Mesenchymal stem cell (in vitro differentiated cells and primary cell): ENCODE results near the gene TCF19.
A peak's percentile ranks its signal among the peaks of the same experiment; 100 is the strongest.
"Not testable (repeated sequence)": the region's sequence is repeated elsewhere in the genome, so short reads cannot be mapped to it uniquely, and the experiment has no call there.

Experiments used
- DNase-seq: peaks from one replicate; pipeline ENCODE4 v3.0.0-alpha.2; 2013
- H2AFZ ChIP-seq: one replicate; pipeline ENCODE4 v1.6.1; 2013; ENCODE audit warnings: low read depth, mild to moderate bottlenecking, control low read depth, inconsistent platforms, low read length, moderate library complexity
- H2AK5ac ChIP-seq: 2 replicates; pipeline ENCODE4 v1.6.1; 2013; ENCODE audit warnings: low read length, moderate library complexity, mild to moderate bottlenecking, inconsistent platforms; ENCODE audit not compliant: severe bottlenecking
- H2BK120ac ChIP-seq: one replicate; pipeline ENCODE4 v1.6.1; 2013; ENCODE audit warnings: low read depth, mild to moderate bottlenecking, inconsistent platforms, low read length, moderate library complexity
- H2BK12ac ChIP-seq, 2 experiments: one replicate each; pipeline ENCODE4 v1.6.1; 2013; ENCODE audit warnings: inconsistent platforms in 2 of 2, low read length in 2 of 2, mild to moderate bottlenecking in 2 of 2, moderate library complexity in 2 of 2, control low read depth in 1 of 2
- H2BK15ac ChIP-seq: one replicate; pipeline ENCODE4 v1.6.1; 2013; ENCODE audit warnings: mild to moderate bottlenecking, low read depth, inconsistent platforms; ENCODE audit not compliant: poor library complexity, severe bottlenecking
- H2BK5ac ChIP-seq: 2 replicates; pipeline ENCODE4 v1.6.1; 2013; ENCODE audit warnings: low read depth, mild to moderate bottlenecking, low read length, control low read depth, inconsistent platforms; ENCODE audit not compliant: poor library complexity, severe bottlenecking
- H3K14ac ChIP-seq, 2 experiments: one replicate each; pipeline ENCODE4 v1.6.1; 2013; ENCODE audit warnings: inconsistent platforms in 2 of 2, low read length in 2 of 2, control low read depth in 1 of 2, mild to moderate bottlenecking in 1 of 2, moderate library complexity in 1 of 2
- H3K18ac ChIP-seq, 2 experiments: one replicate each; pipeline ENCODE4 v1.6.1; 2013; ENCODE audit warnings: inconsistent platforms in 2 of 2, low read length in 2 of 2, control low read depth in 1 of 2, low read depth in 1 of 2, mild to moderate bottlenecking in 1 of 2
- H3K23ac ChIP-seq, 2 experiments: one replicate each; pipeline ENCODE4 v1.6.1; 2013; ENCODE audit warnings: inconsistent platforms in 2 of 2, low read length in 2 of 2, mild to moderate bottlenecking in 2 of 2, moderate library complexity in 2 of 2, control low read depth in 1 of 2
- H3K27ac ChIP-seq: 2 replicates; pipeline ENCODE4 v1.5.1; 2013; ENCODE audit warnings: mild to moderate bottlenecking, moderate library complexity, low read length, control low read depth, inconsistent platforms; ENCODE audit not compliant: poor library complexity, severe bottlenecking
- H3K27me3 ChIP-seq, 2 experiments: 2 replicates each; pipeline versions ENCODE4 v1.6.1 to v1.7.0; 2013; ENCODE audit warnings: low read length in 2 of 2, mild to moderate bottlenecking in 2 of 2, moderate library complexity in 2 of 2, control low read depth in 1 of 2, inconsistent platforms in 1 of 2; ENCODE audit not compliant: control insufficient read depth in 1 of 2, insufficient read depth in 1 of 2
- H3K36me3 ChIP-seq, 2 experiments: 2 replicates each; pipeline versions ENCODE4 v1.6.1 to v1.7.0; 2013; ENCODE audit warnings: low read length in 2 of 2, control low read depth in 1 of 2, inconsistent platforms in 1 of 2, low read depth in 1 of 2, mild to moderate bottlenecking in 1 of 2; ENCODE audit not compliant: insufficient read depth in 2 of 2, control insufficient read depth in 1 of 2
- H3K4ac ChIP-seq, 2 experiments: one replicate each; pipeline ENCODE4 v1.6.1; 2013; ENCODE audit warnings: inconsistent platforms in 2 of 2, low read length in 2 of 2, mild to moderate bottlenecking in 2 of 2, moderate library complexity in 2 of 2, control low read depth in 1 of 2, low read depth in 1 of 2
- H3K4me1 ChIP-seq: 2 replicates; pipeline ENCODE4 v1.6.1; 2013; ENCODE audit warnings: low read depth, low read length, control low read depth; ENCODE audit not compliant: control insufficient read depth, insufficient read depth
- H3K4me2 ChIP-seq: 2 replicates; pipeline ENCODE4 v1.6.1; 2013; ENCODE audit warnings: low read length, mild to moderate bottlenecking, inconsistent platforms; ENCODE audit not compliant: poor library complexity, severe bottlenecking
- H3K4me3 ChIP-seq, 2 experiments: 2 replicates each; pipeline versions ENCODE4 v1.5.1 to v1.7.0; 2013; ENCODE audit warnings: low read length in 2 of 2, mild to moderate bottlenecking in 2 of 2, control low read depth in 1 of 2, low read depth in 1 of 2; ENCODE audit not compliant: insufficient read depth in 1 of 2
- H3K79me1 ChIP-seq: replicated peaks from 2 replicates; pipeline ENCODE4 v1.6.1; 2013; ENCODE audit warnings: mild to moderate bottlenecking, control low read depth, low read length, inconsistent platforms; ENCODE audit not compliant: poor library complexity, severe bottlenecking
- H3K9ac ChIP-seq: 2 replicates; pipeline ENCODE4 v1.7.0; 2013; ENCODE audit warnings: mild to moderate bottlenecking, low read length, moderate library complexity
- H3K9me3 ChIP-seq: 2 replicates; pipeline ENCODE4 v1.7.0; 2013; ENCODE audit warnings: mild to moderate bottlenecking, low read length; ENCODE audit not compliant: control insufficient read depth
- H4K8ac ChIP-seq: one replicate; pipeline ENCODE4 v1.6.1; 2013; ENCODE audit warnings: inconsistent platforms, mild to moderate bottlenecking, low read length, moderate library complexity
- H4K91ac ChIP-seq: one replicate; pipeline ENCODE4 v1.6.1; 2013; ENCODE audit warnings: mild to moderate bottlenecking, low read length, inconsistent platforms
- WGBS: methylation state at CpG from one replicate; pipeline ENCODE4 v1.1.7; 2013; ENCODE audit warnings: mixed read lengths; 5-methylcytosine and 5-hydroxymethylcytosine counted together

Gene TCF19

GRCh38 chr6:31195308-31195979 is 37.1 kb downstream of the TCF19 start:
- H3K79me1 ChIP-seq, H2AK5ac ChIP-seq, H4K91ac ChIP-seq, H3K27ac ChIP-seq, H2BK12ac ChIP-seq, H3K9me3 ChIP-seq, H3K4ac ChIP-seq, H3K27me3 ChIP-seq, DNase-seq, H3K4me3 ChIP-seq, H3K36me3 ChIP-seq, H3K23ac ChIP-seq, H3K4me1 ChIP-seq, H3K18ac ChIP-seq, H4K8ac ChIP-seq, H3K4me2 ChIP-seq, H2BK15ac ChIP-seq, H2BK120ac ChIP-seq, H3K14ac ChIP-seq, H2AFZ ChIP-seq, H2BK5ac ChIP-seq, H3K9ac ChIP-seq: not testable (repeated sequence)
- WGBS, result 94% methylated on average over 29 of the region's 41 CpGs

GRCh38 chr6:31196251-31197022 is 38.0 kb downstream of the TCF19 start:
- H3K14ac ChIP-seq, H2BK120ac ChIP-seq, H3K79me1 ChIP-seq, DNase-seq, H3K18ac ChIP-seq, H2AFZ ChIP-seq, H4K91ac ChIP-seq, H2AK5ac ChIP-seq, H3K36me3 ChIP-seq, H2BK12ac ChIP-seq, H3K23ac ChIP-seq, H3K4ac ChIP-seq, H3K4me1 ChIP-seq, H3K4me2 ChIP-seq, H2BK5ac ChIP-seq, H4K8ac ChIP-seq, H2BK15ac ChIP-seq, H3K27me3 ChIP-seq, H3K27ac ChIP-seq, H3K9me3 ChIP-seq: not testable (repeated sequence)
- H3K9ac ChIP-seq, result peak overlapping the region; percentile 96
- 84% methylated on average over 22 of the region's 25 CpGs for WGBS
- peak overlapping the region in 1 of 2 experiments; percentile 88 for H3K4me3 ChIP-seq

- peak overlapping the region; percentile 89 for H4K8ac ChIP-seq
- no peak overlapping the region for H2AK5ac ChIP-seq
- H3K79me1 ChIP-seq, result peaks cover 10% of the 10 kb centered on the region
- H3K23ac ChIP-seq, result no peak overlapping the region
- H3K27ac ChIP-seq, result peak overlapping the region; percentile 57
- H2BK12ac ChIP-seq, result peak overlapping the region in 1 of 2 experiments; percentile 61
- H3K9me3 ChIP-seq, result peaks cover 3% of the 10 kb centered on the region
- H2BK5ac ChIP-seq, result no peak overlapping the region
- peaks cover 3 to 6% of the 10 kb centered on the region in 2 experiments for H3K36me3 ChIP-seq
- peak; percentile 84 for DNase-seq
- H3K4ac ChIP-seq, result peak overlapping the region in 1 of 2 experiments; percentile 56
- H4K91ac ChIP-seq, result peak overlapping the region; percentile 79
- WGBS, result under 1% methylated on average over 45 of the region's 45 CpGs
- H2BK15ac ChIP-seq, result no peak overlapping the region
- H3K9ac ChIP-seq, result peak overlapping the region; percentile 96
- peak overlapping the region in 1 of 2 experiments; percentile 83 for H3K14ac ChIP-seq
- H3K4me3 ChIP-seq, result peak overlapping the region; percentile 75 to 88
- peak overlapping the region; percentile 51 for H3K4me2 ChIP-seq
- H3K18ac ChIP-seq, result peak overlapping the region; percentile 68 to 83
- H3K4me1 ChIP-seq, result peaks cover 10% of the 10 kb centered on the region
- no peaks in the 10 kb centered on the region for H3K27me3 ChIP-seq
- peak overlapping the region; percentile 59 for H2BK120ac ChIP-seq
- peak overlapping the region; percentile 88 for H2AFZ ChIP-seq
These were observed 39.3 kb downstream of the TCF19 start for GRCh38 chr6:31197559-31198305.

- H2BK120ac ChIP-seq, H3K4ac ChIP-seq, H3K23ac ChIP-seq, H2AK5ac ChIP-seq, H3K4me3 ChIP-seq, H2BK15ac ChIP-seq, H2AFZ ChIP-seq, H2BK5ac ChIP-seq, H3K9me3 ChIP-seq, H4K91ac ChIP-seq, H3K79me1 ChIP-seq, H3K36me3 ChIP-seq, H3K27ac ChIP-seq, H3K14ac ChIP-seq, H3K27me3 ChIP-seq, H3K4me2 ChIP-seq, H2BK12ac ChIP-seq, H3K9ac ChIP-seq, DNase-seq, H4K8ac ChIP-seq, H3K18ac ChIP-seq: not testable (repeated sequence)
- 100% methylated on average over 2 of the region's 4 CpGs for WGBS
- H3K4me1 ChIP-seq, result peaks cover 13% of the 10 kb centered on the region
These were observed 40.7 kb downstream of the TCF19 start for GRCh38 chr6:31199105-31199452.
